ENCODE measurements around the gene SERHL2.
"Not testable (repeated sequence)": the region's sequence is repeated elsewhere in the genome, so short reads cannot be mapped to it uniquely, and the experiment has no call there.

DNA sequence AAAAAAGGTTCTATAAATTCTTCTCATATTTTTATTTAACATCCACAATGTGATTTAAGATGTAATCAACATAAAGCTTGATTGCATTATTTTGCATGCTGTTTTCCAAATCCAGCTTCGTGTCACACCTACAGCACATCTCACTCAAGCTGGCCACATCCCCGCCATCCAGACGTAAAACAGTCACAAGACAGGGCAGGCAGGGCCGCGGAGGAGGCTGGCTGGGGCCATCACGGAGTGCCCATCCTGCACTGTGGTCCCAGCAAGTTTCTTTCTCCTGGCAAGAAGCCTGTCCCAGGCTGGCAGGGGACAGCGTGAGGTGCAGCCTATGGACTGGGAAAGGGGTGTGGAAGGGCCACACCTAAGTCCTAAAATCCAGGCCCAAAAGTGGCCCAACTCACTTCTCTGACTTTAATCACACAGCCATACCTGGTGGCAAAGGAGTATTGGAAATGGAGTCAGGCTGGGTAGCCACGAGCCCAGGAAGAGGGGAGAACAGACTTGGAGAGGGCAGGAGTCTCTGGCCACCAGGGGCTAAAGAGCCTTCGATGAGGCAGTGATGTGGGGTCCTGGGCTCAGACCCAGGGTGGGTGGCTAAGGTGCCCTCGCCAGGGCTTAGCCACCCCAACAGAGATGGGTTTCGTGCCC, 45.3 kb upstream of the SERHL2 start:
- TF ChIP-seq CTCF (IDR thresholded peaks at IDR 0.05; ENCODE audit: poor library complexity, severe bottlenecking); TAF1 (IDR thresholded peaks at IDR 0.05; ENCODE audit: low read depth): not testable (repeated sequence)
- TF ChIP-seq, protein P1, sequence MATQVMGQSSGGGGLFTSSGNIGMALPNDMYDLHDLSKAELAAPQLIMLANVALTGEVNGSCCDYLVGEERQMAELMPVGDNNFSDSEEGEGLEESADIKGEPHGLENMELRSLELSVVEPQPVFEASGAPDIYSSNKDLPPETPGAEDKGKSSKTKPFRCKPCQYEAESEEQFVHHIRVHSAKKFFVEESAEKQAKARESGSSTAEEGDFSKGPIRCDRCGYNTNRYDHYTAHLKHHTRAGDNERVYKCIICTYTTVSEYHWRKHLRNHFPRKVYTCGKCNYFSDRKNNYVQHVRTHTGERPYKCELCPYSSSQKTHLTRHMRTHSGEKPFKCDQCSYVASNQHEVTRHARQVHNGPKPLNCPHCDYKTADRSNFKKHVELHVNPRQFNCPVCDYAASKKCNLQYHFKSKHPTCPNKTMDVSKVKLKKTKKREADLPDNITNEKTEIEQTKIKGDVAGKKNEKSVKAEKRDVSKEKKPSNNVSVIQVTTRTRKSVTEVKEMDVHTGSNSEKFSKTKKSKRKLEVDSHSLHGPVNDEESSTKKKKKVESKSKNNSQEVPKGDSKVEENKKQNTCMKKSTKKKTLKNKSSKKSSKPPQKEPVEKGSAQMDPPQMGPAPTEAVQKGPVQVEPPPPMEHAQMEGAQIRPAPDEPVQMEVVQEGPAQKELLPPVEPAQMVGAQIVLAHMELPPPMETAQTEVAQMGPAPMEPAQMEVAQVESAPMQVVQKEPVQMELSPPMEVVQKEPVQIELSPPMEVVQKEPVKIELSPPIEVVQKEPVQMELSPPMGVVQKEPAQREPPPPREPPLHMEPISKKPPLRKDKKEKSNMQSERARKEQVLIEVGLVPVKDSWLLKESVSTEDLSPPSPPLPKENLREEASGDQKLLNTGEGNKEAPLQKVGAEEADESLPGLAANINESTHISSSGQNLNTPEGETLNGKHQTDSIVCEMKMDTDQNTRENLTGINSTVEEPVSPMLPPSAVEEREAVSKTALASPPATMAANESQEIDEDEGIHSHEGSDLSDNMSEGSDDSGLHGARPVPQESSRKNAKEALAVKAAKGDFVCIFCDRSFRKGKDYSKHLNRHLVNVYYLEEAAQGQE (IDR thresholded peaks at IDR 0.05; ENCODE audit: borderline replicate concordance), result not testable (repeated sequence)
